Suprapubic skin (tissue), 4 donors: ENCODE measurements around the gene RPTOR. TPM values are rescaled to one million over a fixed set of nuclear protein-coding genes. Genes with fewer than 3 reads are reported as not detected.

Source experiments
- DNase-seq, 2 donors: peaks; one replicate each; pipeline ENCODE4 v3.0.0-alpha.2; 2019; ENCODE audit warnings: low spot score in 2 of 2
- H3K27ac ChIP-seq: fragments of 200-600 bp; sonication (generic); one replicate; pipeline ENCODE4 v1.5.1; 2019
- H3K27me3 ChIP-seq: fragments of 200-600 bp; sonication (generic); one replicate; pipeline ENCODE4 v1.5.1; 2019
- H3K36me3 ChIP-seq: fragments of 200-600 bp; sonication (generic); one replicate; pipeline ENCODE4 v1.5.1; 2019
- H3K4me1 ChIP-seq: fragments of 200-600 bp; sonication (generic); one replicate; pipeline ENCODE4 v1.5.1; 2019
- H3K4me3 ChIP-seq: fragments of 200-600 bp; sonication (generic); one replicate; pipeline ENCODE4 v1.5.1; 2019; ENCODE audit warnings: mild to moderate bottlenecking
- H3K9me3 ChIP-seq: fragments of 200-600 bp; sonication (generic); one replicate; pipeline ENCODE4 v1.5.1; 2019
- CTCF ChIP-seq, 2 donors: fragments of 200-600 bp in 1 of 2; fragments of 450-650 bp in 1 of 2; sonication (generic) in 1 of 2; IDR thresholded peaks; one replicate each; pipeline ENCODE4 v1.5.1; 2016 to 2019; ENCODE audit warnings: antibody characterized with exemption in 2 of 2, mild to moderate bottlenecking in 1 of 2, moderate library complexity in 1 of 2
- EP300 ChIP-seq: sonication (generic); formaldehyde crosslinking; IDR thresholded peaks from one replicate; pipeline ENCODE4 v1.6.1; 2017; ENCODE audit warnings: antibody characterized with exemption
- POLR2A ChIP-seq, 2 donors: fragments of 450-650 bp; IDR thresholded peaks; one replicate each; pipeline ENCODE4 v1.6.1; 2017; ENCODE audit warnings: antibody characterized with exemption in 2 of 2, mild to moderate bottlenecking in 2 of 2, moderate library complexity in 2 of 2
- POLR2AphosphoS5 ChIP-seq, 3 donors: sonication (generic); formaldehyde crosslinking; IDR thresholded peaks; one replicate each; pipeline ENCODE4 v1.6.1; 2017; ENCODE audit warnings: antibody characterized with exemption in 3 of 3
- WGBS: methylation state at CpG from one replicate; pipeline ENCODE4 v1.1.5; 2018; 5-methylcytosine and 5-hydroxymethylcytosine counted together
- total RNA-seq, 4 donors: library from RNA; depleted of rRNA; stranded (reverse); fragments of >200 nt; gene quantifications; one replicate each; pipeline ENCODE4 v1.1.0, GENCODE V29; 2016

Gene RPTOR
- total RNA-seq, 4 donors from 2014 or later: 45.8 to 84.6 (median 53.0) TPM

- peaks cover 7% of the 10 kb centered on the region for H3K4me1 ChIP-seq
- H3K4me3 ChIP-seq: no peak overlapping the region
- H3K36me3 ChIP-seq: no peaks in the 10 kb centered on the region
- no peak overlapping the region for H3K27ac ChIP-seq
- no peak for TF ChIP-seq POLR2AphosphoS5 (IDR thresholded peaks at IDR 0.05)
- no peak for TF ChIP-seq CTCF (IDR thresholded peaks at IDR 0.05)
- no peak for TF ChIP-seq POLR2A (IDR thresholded peaks at IDR 0.05)
- TF ChIP-seq EP300: no peak
- DNase-seq: no peak
- 80% methylated on average over 14 of the region's 14 CpGs for WGBS
- H3K9me3 ChIP-seq: no peaks in the 10 kb centered on the region
- H3K27me3 ChIP-seq: peaks cover 34% of the 10 kb centered on the region
Observed at GRCh38 chr17:80510132-80510531, 34.5 kb upstream of the RPTOR start.

- peaks cover 34% of the 10 kb centered on the region for H3K27me3 ChIP-seq
- no peak overlapping the region for H3K4me3 ChIP-seq
- WGBS: 56% methylated on average over 2 of the region's 9 CpGs
- no peaks in the 10 kb centered on the region for H3K9me3 ChIP-seq
- peaks cover 7% of the 10 kb centered on the region for H3K4me1 ChIP-seq
- no peak for TF ChIP-seq CTCF (IDR thresholded peaks at IDR 0.05)
- TF ChIP-seq POLR2AphosphoS5 (IDR thresholded peaks at IDR 0.05): no peak
- no peak overlapping the region for H3K27ac ChIP-seq
- DNase-seq: no peak
- no peaks in the 10 kb centered on the region for H3K36me3 ChIP-seq
Observed at GRCh38 chr17:80510772-80511171, 33.9 kb upstream of the RPTOR start.

- WGBS: 58% methylated on average over 13 of the region's 18 CpGs
- peaks cover 7% of the 10 kb centered on the region for H3K4me1 ChIP-seq
- H3K9me3 ChIP-seq: no peaks in the 10 kb centered on the region
- H3K36me3 ChIP-seq: no peaks in the 10 kb centered on the region
- DNase-seq: peak in 1 of 2 donors; percentile 51
- no peak overlapping the region for H3K27ac ChIP-seq
- peaks cover 34% of the 10 kb centered on the region for H3K27me3 ChIP-seq
- TF ChIP-seq CTCF (IDR thresholded peaks at IDR 0.05) (no peak), EP300 (no peak), POLR2AphosphoS5 (IDR thresholded peaks at IDR 0.05) (no peak), POLR2A (IDR thresholded peaks at IDR 0.05) (no peak)
- H3K4me3 ChIP-seq: no peak overlapping the region
Observed at GRCh38 chr17:80511222-80512180, 33.1 kb upstream of the RPTOR start.

GRCh38 chr17:80512233-80512632 is 32.4 kb upstream of the RPTOR start:
- Histone ChIP-seq H3K4me1 (peaks cover 7% of the 10 kb centered on the region), H3K27ac (no peak overlapping the region), H3K4me3 (no peak overlapping the region), H3K9me3 (no peaks in the 10 kb centered on the region), H3K27me3 (peaks cover 32% of the 10 kb centered on the region), H3K36me3 (no peaks in the 10 kb centered on the region)
- DNase-seq: peak in 1 of 2 donors; percentile 48
- 79% methylated on average over 10 of the region's 15 CpGs for WGBS
- TF ChIP-seq POLR2A (IDR thresholded peaks at IDR 0.05) (no peak), POLR2AphosphoS5 (IDR thresholded peaks at IDR 0.05) (no peak), EP300 (no peak), CTCF (IDR thresholded peaks at IDR 0.05) (no peak)

GRCh38 chr17:80513201-80513600 is 31.4 kb upstream of the RPTOR start:
- Histone ChIP-seq H3K9me3 (no peaks in the 10 kb centered on the region), H3K4me3 (no peak overlapping the region), H3K27ac (no peak overlapping the region), H3K27me3 (peaks cover 32% of the 10 kb centered on the region), H3K4me1 (peaks cover 7% of the 10 kb centered on the region), H3K36me3 (no peaks in the 10 kb centered on the region)
- 69% methylated on average over 16 of the region's 16 CpGs for WGBS
- TF ChIP-seq CTCF (IDR thresholded peaks at IDR 0.05) (no peak), POLR2A (IDR thresholded peaks at IDR 0.05) (no peak), POLR2AphosphoS5 (IDR thresholded peaks at IDR 0.05) (no peak), EP300 (no peak)
- no peak for DNase-seq
